Femur (tissue), 1 donor: ENCODE results near the gene EPN2.
A peak's percentile ranks its signal among the peaks of the same experiment; 100 is the strongest.
"Not testable (repeated sequence)": the region's sequence is repeated elsewhere in the genome, so short reads cannot be mapped to it uniquely, and the experiment has no call there.

Source experiments
- DNase-seq: peaks from one replicate; pipeline ENCODE4 v3.0.0-alpha.2; 2017

Gene EPN2

GRCh38 chr17:19237139-19237388, at the start of gene EPN2:
EPN2 (plus strand) TSS chr17:19237366; CDS start chr17:19283120, 45,754 bp downstream.
- peak; percentile 78 for DNase-seq

- not testable (repeated sequence) for DNase-seq
Observed at GRCh38 chr17:19187883-19188869, 49.0 kb upstream of the EPN2 start.

GRCh38 chr17:19188870-19189708, 48.1 kb upstream of the EPN2 start:
- DNase-seq, result not testable (repeated sequence)

GRCh38 chr17:19189781-19190405, 47.3 kb upstream of the EPN2 start:
- not testable (repeated sequence) for DNase-seq

- DNase-seq, result not testable (repeated sequence)
Observed at GRCh38 chr17:19196382-19197204, 40.6 kb upstream of the EPN2 start.

GRCh38 chr17:19202448-19202847, 34.7 kb upstream of the EPN2 start:
- DNase-seq, result not testable (repeated sequence)

GRCh38 chr17:19203429-19203828, 33.7 kb upstream of the EPN2 start:
- DNase-seq, result not testable (repeated sequence)

- not testable (repeated sequence) for DNase-seq
Observed at GRCh38 chr17:19215074-19215860, 21.9 kb upstream of the EPN2 start.

- not testable (repeated sequence) for DNase-seq
Observed at GRCh38 chr17:19216148-19216926, 20.8 kb upstream of the EPN2 start.

- DNase-seq, result not testable (repeated sequence)
Observed at GRCh38 chr17:19218914-19219313, 18.3 kb upstream of the EPN2 start.

GRCh38 chr17:19219384-19219783, 17.8 kb upstream of the EPN2 start:
- not testable (repeated sequence) for DNase-seq

GRCh38 chr17:19220195-19220594, 17.0 kb upstream of the EPN2 start:
- not testable (repeated sequence) for DNase-seq

GRCh38 chr17:19226610-19227588, 10.3 kb upstream of the EPN2 start:
- DNase-seq, result not testable (repeated sequence)

GRCh38 chr17:19234676-19235075, 2.5 kb upstream of the EPN2 start:
- DNase-seq, result not testable (repeated sequence)

- DNase-seq, result not testable (repeated sequence)
Observed at GRCh38 chr17:19236351-19237138, 621 bp upstream of the EPN2 start.

GRCh38 chr17:19237389-19238166, 412 bp downstream of the EPN2 start:
- DNase-seq, result peak; percentile 56

- no peak for DNase-seq
Observed at GRCh38 chr17:19238167-19238505, 970 bp downstream of the EPN2 start.

- no peak for DNase-seq
Observed at GRCh38 chr17:19239544-19239943, 2.4 kb downstream of the EPN2 start.
